Smooth muscle cell (in vitro differentiated cells): ENCODE results near the gene IRX4. TPM values are rescaled to one million over a fixed set of nuclear protein-coding genes. Genes with fewer than 3 reads are reported as not detected.

ENCODE experiments used
- DNase-seq: peaks from one replicate; lab custom pipeline; 2025; ENCODE audit not compliant: unreplicated experiment; lab: John Stamatoyannopoulos, UW
- H2AFZ ChIP-seq: fragments of 200-600 bp; sonication (generic); 2 replicates; pipeline ENCODE4 v1.6.0; 2016; ENCODE audit warnings: antibody characterized with exemption, low read depth, mild to moderate bottlenecking
- H3F3A ChIP-seq: fragments of 200-600 bp; sonication (generic); 2 replicates; pipeline ENCODE4 v1.6.0; 2017; ENCODE audit warnings: antibody characterized with exemption, low read depth
- H3K27ac ChIP-seq: fragments of 200-600 bp; sonication (generic); 2 replicates; pipeline ENCODE4 v1.5.1; 2016; ENCODE audit warnings: low read depth, mild to moderate bottlenecking
- H3K27me3 ChIP-seq: fragments of 200-600 bp; sonication (generic); 2 replicates; pipeline ENCODE4 v1.6.1; 2016; ENCODE audit warnings: low read depth, mild to moderate bottlenecking
- H3K36me3 ChIP-seq: fragments of 200-600 bp; sonication (generic); 2 replicates; pipeline ENCODE4 v1.5.1; 2016; ENCODE audit warnings: low read depth
- H3K4me1 ChIP-seq: fragments of 200-600 bp; sonication (generic); 2 replicates; pipeline ENCODE4 v1.5.1; 2016; ENCODE audit warnings: low read depth
- H3K4me2 ChIP-seq: fragments of 200-600 bp; sonication (generic); 2 replicates; pipeline ENCODE4 v1.6.0; 2016; ENCODE audit warnings: mild to moderate bottlenecking
- H3K4me3 ChIP-seq: fragments of 200-600 bp; sonication (generic); 2 replicates; pipeline ENCODE4 v1.5.1; 2016; ENCODE audit warnings: mild to moderate bottlenecking
- H3K79me2 ChIP-seq: fragments of 200-600 bp; sonication (generic); 2 replicates; pipeline ENCODE4 v1.6.0; 2016; ENCODE audit warnings: low read depth, mild to moderate bottlenecking
- H3K9ac ChIP-seq: fragments of 200-600 bp; sonication (generic); 2 replicates; pipeline ENCODE4 v1.6.0; 2016; ENCODE audit warnings: low read depth
- H3K9me3 ChIP-seq: fragments of 200-600 bp; sonication (generic); replicated peaks from 2 replicates; pipeline ENCODE4 v1.5.1; 2016; ENCODE audit warnings: low read depth
- H4K20me1 ChIP-seq: fragments of 200-600 bp; sonication (generic); 2 replicates; pipeline ENCODE4 v1.6.0; 2016; ENCODE audit warnings: low read depth
- CTCF ChIP-seq: fragments of 200-600 bp; sonication (generic); IDR thresholded peaks from 2 replicates; pipeline ENCODE4 v1.5.1; 2017; ENCODE audit warnings: borderline replicate concordance, mild to moderate bottlenecking, antibody characterized with exemption; ENCODE audit not compliant: insufficient read depth, poor library complexity, severe bottlenecking
- WGBS: methylation state at CpG from one replicate; pipeline ENCODE4 v1.1.7; 2016; ENCODE audit warnings: low lambda C conversion rate; 5-methylcytosine and 5-hydroxymethylcytosine counted together
- polyA plus RNA-seq: library from polyadenylated mRNA; unstranded; fragments of >200 nt; fragmentation: Nextera tagmentation; extraction: Ambion mirVana; gene quantifications from 2 replicates; pipeline ENCODE4 v1.2.1, GENCODE V29; 2016
- total RNA-seq: library from RNA; depleted of rRNA; stranded (reverse); fragments of >200 nt; gene quantifications from 2 replicates; pipeline ENCODE4 v1.2.3, GENCODE V29; 2014

Gene IRX4
- total and polyA plus RNA-seq, 2 experiments from 2014 or later = 0.18 to 0.40 TPM

- H3K27me3 ChIP-seq = no peaks in the 10 kb centered on the region
- 90% methylated on average over 15 of the region's 18 CpGs for WGBS
- H3K9me3 ChIP-seq = no peaks in the 10 kb centered on the region
- no peak for DNase-seq
- H3F3A ChIP-seq = no peaks in the 10 kb centered on the region
- no peak for TF ChIP-seq CTCF
- H3K27ac ChIP-seq = no peak overlapping the region
- no peak overlapping the region for H3K4me2 ChIP-seq
- H3K4me3 ChIP-seq = no peak overlapping the region
- H3K4me1 ChIP-seq = no peaks in the 10 kb centered on the region
- H3K9ac ChIP-seq = no peak overlapping the region
- no peaks in the 10 kb centered on the region for H3K79me2 ChIP-seq
- no peaks in the 10 kb centered on the region for H4K20me1 ChIP-seq
- H2AFZ ChIP-seq = no peak overlapping the region
- H3K36me3 ChIP-seq = no peaks in the 10 kb centered on the region
Measured at GRCh38 chr5:1918488-1919208, 35.9 kb upstream of the IRX4 start.

GRCh38 chr5:1917830-1918487, 35.2 kb upstream of the IRX4 start:
- WGBS = 92% methylated on average over 13 of the region's 13 CpGs
- no peak overlapping the region for H3K4me2 ChIP-seq
- H3K4me3 ChIP-seq = no peak overlapping the region
- no peaks in the 10 kb centered on the region for H3K9me3 ChIP-seq
- no peak for DNase-seq
- H3K27me3 ChIP-seq = no peaks in the 10 kb centered on the region
- H3K36me3 ChIP-seq = no peaks in the 10 kb centered on the region
- no peak overlapping the region for H3K27ac ChIP-seq
- no peaks in the 10 kb centered on the region for H3K79me2 ChIP-seq
- no peaks in the 10 kb centered on the region for H3K4me1 ChIP-seq
- no peaks in the 10 kb centered on the region for H3F3A ChIP-seq
- TF ChIP-seq CTCF = no peak
- no peak overlapping the region for H3K9ac ChIP-seq
- H4K20me1 ChIP-seq = no peaks in the 10 kb centered on the region
- H2AFZ ChIP-seq = no peak overlapping the region

GRCh38 chr5:1916041-1917001, 33.6 kb upstream of the IRX4 start:
- H3K4me3 ChIP-seq = no peak overlapping the region
- no peaks in the 10 kb centered on the region for H3K4me1 ChIP-seq
- DNase-seq = no peak
- H3K27me3 ChIP-seq = no peaks in the 10 kb centered on the region
- H2AFZ ChIP-seq = no peak overlapping the region
- no peak for TF ChIP-seq CTCF
- no peaks in the 10 kb centered on the region for H3K9me3 ChIP-seq
- 89% methylated on average over 32 of the region's 34 CpGs for WGBS
- no peak overlapping the region for H3K27ac ChIP-seq
- no peaks in the 10 kb centered on the region for H3K36me3 ChIP-seq
- no peak overlapping the region for H3K9ac ChIP-seq
- no peak overlapping the region for H3K4me2 ChIP-seq
- H3K79me2 ChIP-seq = no peaks in the 10 kb centered on the region
- H3F3A ChIP-seq = no peaks in the 10 kb centered on the region
- no peaks in the 10 kb centered on the region for H4K20me1 ChIP-seq
